ENCODE measurements around the gene DSCAM. TPM values are rescaled to one million over a fixed set of nuclear protein-coding genes. Genes with fewer than 3 reads are reported as not detected.

The DSCAM gene
- total RNA-seq, 1 experiment from 2014 or later: not detected

DNA sequence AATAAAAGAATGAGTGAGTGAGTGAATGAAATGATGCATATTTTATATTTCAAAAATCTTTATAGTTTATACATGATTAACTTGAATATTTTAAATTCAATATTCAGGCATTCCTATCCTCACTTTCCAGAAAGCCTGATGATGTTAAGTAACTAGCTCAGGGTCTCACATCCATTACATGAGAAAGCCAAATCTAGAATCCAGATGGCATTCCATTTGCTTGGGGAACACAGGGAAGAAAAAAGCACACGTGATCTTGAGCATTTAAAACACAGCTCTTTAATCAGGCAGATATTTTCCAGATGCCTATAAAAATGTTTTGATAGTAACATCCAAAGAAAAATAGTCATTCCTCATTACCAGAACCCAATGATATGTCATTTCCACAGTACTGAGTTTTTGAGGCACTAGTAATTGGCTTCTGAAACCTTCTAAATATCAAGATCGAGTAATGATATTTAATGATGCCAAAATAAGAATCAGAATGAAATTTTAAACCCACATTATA is 291.9 kb downstream of the DSCAM start:
- CTCF ChIA-PET: no interaction called here
- Histone ChIP-seq H3K36me3 (ENCODE audit: control insufficient read depth in 1 of 2, insufficient read depth in 2 of 2, low read length in 2 of 2) (no peaks in the 10 kb centered on the region), H3K4me1 (ENCODE audit: control insufficient read depth in 1 of 2, insufficient read depth in 2 of 2, low read length in 2 of 2) (no peaks in the 10 kb centered on the region), H3K27ac (ENCODE audit: low read depth, low read length) (no peak overlapping the region), H4K20me1 (ENCODE audit: insufficient read depth) (no peaks in the 10 kb centered on the region), H3K4me3 (replicated peaks in 1 of 2; ENCODE audit: low read depth in 1 of 2, low read length in 2 of 2) (no peak overlapping the region), H3K9ac (ENCODE audit: low read length) (no peak overlapping the region), H3K4me2 (ENCODE audit: low read length) (no peak overlapping the region), H3K9me3 (ENCODE audit: control insufficient read depth in 1 of 2, insufficient read depth in 1 of 2, low read depth in 1 of 2, low read length in 2 of 2) (peaks cover 0 to 16% of the 10 kb centered on the region in 2 experiments; a peak in 2 of 4 replicates), H3K79me2 (ENCODE audit: insufficient read depth, low read length) (no peaks in the 10 kb centered on the region), H2AFZ (ENCODE audit: low read depth, low read length, poor library complexity, severe bottlenecking) (no peak overlapping the region), H3K27me3 (ENCODE audit: insufficient read depth, low read length) (no peaks in the 10 kb centered on the region), H3K9me2 (ENCODE audit: insufficient read depth) (no peaks in the 10 kb centered on the region)
- DNase-seq (ENCODE audit: low read depth, low spot score): no peak
- no peak for TF ChIP-seq TCF7L2 (IDR thresholded peaks at IDR 0.05; ENCODE audit: borderline replicate concordance, extremely low read depth, insufficient read depth, insufficient read length)
- no peak for TF ChIP-seq JUND (IDR thresholded peaks at IDR 0.05)
- no peak for TF ChIP-seq FOSL1 (IDR thresholded peaks at IDR 0.05; ENCODE audit: low read depth)
- no peak for TF ChIP-seq SRF (IDR thresholded peaks at IDR 0.05; ENCODE audit: low read depth)
- TF ChIP-seq ELF1 (IDR thresholded peaks at IDR 0.05; ENCODE audit: borderline replicate concordance, low read depth): no peak
- TF ChIP-seq, protein P1, sequence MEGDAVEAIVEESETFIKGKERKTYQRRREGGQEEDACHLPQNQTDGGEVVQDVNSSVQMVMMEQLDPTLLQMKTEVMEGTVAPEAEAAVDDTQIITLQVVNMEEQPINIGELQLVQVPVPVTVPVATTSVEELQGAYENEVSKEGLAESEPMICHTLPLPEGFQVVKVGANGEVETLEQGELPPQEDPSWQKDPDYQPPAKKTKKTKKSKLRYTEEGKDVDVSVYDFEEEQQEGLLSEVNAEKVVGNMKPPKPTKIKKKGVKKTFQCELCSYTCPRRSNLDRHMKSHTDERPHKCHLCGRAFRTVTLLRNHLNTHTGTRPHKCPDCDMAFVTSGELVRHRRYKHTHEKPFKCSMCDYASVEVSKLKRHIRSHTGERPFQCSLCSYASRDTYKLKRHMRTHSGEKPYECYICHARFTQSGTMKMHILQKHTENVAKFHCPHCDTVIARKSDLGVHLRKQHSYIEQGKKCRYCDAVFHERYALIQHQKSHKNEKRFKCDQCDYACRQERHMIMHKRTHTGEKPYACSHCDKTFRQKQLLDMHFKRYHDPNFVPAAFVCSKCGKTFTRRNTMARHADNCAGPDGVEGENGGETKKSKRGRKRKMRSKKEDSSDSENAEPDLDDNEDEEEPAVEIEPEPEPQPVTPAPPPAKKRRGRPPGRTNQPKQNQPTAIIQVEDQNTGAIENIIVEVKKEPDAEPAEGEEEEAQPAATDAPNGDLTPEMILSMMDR (IDR thresholded peaks at IDR 0.05 in 2 of 3, conservative IDR thresholded peaks at IDR 0.05 in 1 of 3; ENCODE audit: borderline replicate concordance in 1 of 3, insufficient read depth in 1 of 3, low read depth in 2 of 3, low read length in 2 of 3): no peak
- TF ChIP-seq, protein P2, sequence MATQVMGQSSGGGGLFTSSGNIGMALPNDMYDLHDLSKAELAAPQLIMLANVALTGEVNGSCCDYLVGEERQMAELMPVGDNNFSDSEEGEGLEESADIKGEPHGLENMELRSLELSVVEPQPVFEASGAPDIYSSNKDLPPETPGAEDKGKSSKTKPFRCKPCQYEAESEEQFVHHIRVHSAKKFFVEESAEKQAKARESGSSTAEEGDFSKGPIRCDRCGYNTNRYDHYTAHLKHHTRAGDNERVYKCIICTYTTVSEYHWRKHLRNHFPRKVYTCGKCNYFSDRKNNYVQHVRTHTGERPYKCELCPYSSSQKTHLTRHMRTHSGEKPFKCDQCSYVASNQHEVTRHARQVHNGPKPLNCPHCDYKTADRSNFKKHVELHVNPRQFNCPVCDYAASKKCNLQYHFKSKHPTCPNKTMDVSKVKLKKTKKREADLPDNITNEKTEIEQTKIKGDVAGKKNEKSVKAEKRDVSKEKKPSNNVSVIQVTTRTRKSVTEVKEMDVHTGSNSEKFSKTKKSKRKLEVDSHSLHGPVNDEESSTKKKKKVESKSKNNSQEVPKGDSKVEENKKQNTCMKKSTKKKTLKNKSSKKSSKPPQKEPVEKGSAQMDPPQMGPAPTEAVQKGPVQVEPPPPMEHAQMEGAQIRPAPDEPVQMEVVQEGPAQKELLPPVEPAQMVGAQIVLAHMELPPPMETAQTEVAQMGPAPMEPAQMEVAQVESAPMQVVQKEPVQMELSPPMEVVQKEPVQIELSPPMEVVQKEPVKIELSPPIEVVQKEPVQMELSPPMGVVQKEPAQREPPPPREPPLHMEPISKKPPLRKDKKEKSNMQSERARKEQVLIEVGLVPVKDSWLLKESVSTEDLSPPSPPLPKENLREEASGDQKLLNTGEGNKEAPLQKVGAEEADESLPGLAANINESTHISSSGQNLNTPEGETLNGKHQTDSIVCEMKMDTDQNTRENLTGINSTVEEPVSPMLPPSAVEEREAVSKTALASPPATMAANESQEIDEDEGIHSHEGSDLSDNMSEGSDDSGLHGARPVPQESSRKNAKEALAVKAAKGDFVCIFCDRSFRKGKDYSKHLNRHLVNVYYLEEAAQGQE (IDR thresholded peaks at IDR 0.05; ENCODE audit: low read depth): no peak
- no peak for TF ChIP-seq ZNF274 (IDR thresholded peaks at IDR 0.05; ENCODE audit: low read depth, low read length)
- TF ChIP-seq EZH2phosphoT487 (IDR thresholded peaks at IDR 0.05; ENCODE audit: borderline replicate concordance): no peak
- TF ChIP-seq, protein P3, sequence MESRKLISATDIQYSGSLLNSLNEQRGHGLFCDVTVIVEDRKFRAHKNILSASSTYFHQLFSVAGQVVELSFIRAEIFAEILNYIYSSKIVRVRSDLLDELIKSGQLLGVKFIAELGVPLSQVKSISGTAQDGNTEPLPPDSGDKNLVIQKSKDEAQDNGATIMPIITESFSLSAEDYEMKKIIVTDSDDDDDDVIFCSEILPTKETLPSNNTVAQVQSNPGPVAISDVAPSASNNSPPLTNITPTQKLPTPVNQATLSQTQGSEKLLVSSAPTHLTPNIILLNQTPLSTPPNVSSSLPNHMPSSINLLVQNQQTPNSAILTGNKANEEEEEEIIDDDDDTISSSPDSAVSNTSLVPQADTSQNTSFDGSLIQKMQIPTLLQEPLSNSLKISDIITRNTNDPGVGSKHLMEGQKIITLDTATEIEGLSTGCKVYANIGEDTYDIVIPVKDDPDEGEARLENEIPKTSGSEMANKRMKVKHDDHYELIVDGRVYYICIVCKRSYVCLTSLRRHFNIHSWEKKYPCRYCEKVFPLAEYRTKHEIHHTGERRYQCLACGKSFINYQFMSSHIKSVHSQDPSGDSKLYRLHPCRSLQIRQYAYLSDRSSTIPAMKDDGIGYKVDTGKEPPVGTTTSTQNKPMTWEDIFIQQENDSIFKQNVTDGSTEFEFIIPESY (IDR thresholded peaks at IDR 0.05; ENCODE audit: extremely low read depth, insufficient replicate concordance, low read length): no peak
- TF ChIP-seq ZFX (IDR thresholded peaks at IDR 0.05): no peak
- TF ChIP-seq, protein P4, sequence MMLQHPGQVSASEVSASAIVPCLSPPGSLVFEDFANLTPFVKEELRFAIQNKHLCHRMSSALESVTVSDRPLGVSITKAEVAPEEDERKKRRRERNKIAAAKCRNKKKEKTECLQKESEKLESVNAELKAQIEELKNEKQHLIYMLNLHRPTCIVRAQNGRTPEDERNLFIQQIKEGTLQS (IDR thresholded peaks at IDR 0.05): no peak
- no peak for TF ChIP-seq RAD21 (IDR thresholded peaks at IDR 0.05; ENCODE audit: low read depth)
- no peak for TF ChIP-seq POLR2AphosphoS5 (IDR thresholded peaks at IDR 0.05; ENCODE audit: low read depth, low read length)
- no peak for TF ChIP-seq YY1 (IDR thresholded peaks at IDR 0.05; ENCODE audit: extremely low read depth, insufficient replicate concordance, low read depth, low read length)
- no peak for TF ChIP-seq SIN3A (IDR thresholded peaks at IDR 0.05; ENCODE audit: low read depth)
- TF ChIP-seq, protein P5, sequence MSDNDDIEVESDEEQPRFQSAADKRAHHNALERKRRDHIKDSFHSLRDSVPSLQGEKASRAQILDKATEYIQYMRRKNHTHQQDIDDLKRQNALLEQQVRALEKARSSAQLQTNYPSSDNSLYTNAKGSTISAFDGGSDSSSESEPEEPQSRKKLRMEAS (IDR thresholded peaks at IDR 0.05): no peak
- TF ChIP-seq POLR2A (IDR thresholded peaks at IDR 0.05; ENCODE audit: borderline replicate concordance, extremely low read depth, insufficient read depth, insufficient read length): no peak
- no peak for TF ChIP-seq CBX3 (IDR thresholded peaks at IDR 0.05; ENCODE audit: low read depth)
- TF ChIP-seq EGR1 (IDR thresholded peaks at IDR 0.05; ENCODE audit: low read depth): no peak
- RAD21 ChIA-PET (ENCODE audit: low non-redundant PET in 1 of 2, low total read pairs in 2 of 2, uncharacterized antibody in 2 of 2, unreplicated experiment in 2 of 2): no interaction called here
- intact Hi-C loops (cut with micrococcal nuclease): no loop called here
- BruUV-seq (replicated peaks): no TSS peak
- ATAC-seq: no peak
- POLR2A ChIA-PET: no interaction called here

All from HCT116 (cell line).